PFSK-1 (cell line): ENCODE data around the gene TAF11L7.
"Not testable (repeated sequence)": the region's sequence is repeated elsewhere in the genome, so short reads cannot be mapped to it uniquely, and the experiment has no call there.

ENCODE experiments used
- FOXP2 ChIP-seq: optimal IDR thresholded peaks from 2 replicates; pipeline ENCODE3; 2011; ENCODE audit warnings: borderline replicate concordance, control low read depth, inconsistent platforms; ENCODE audit not compliant: insufficient read depth; ENCODE audit errors: extremely low read length, extremely low read depth
- POLR2AphosphoS5 ChIP-seq: IDR thresholded peaks from 2 replicates; pipeline ENCODE4 v1.6.1; 2012; ENCODE audit warnings: low read depth, mild to moderate bottlenecking, control low read depth, low read length, moderate library complexity
- SIN3A ChIP-seq: IDR thresholded peaks from 2 replicates; pipeline ENCODE4 v1.6.1; 2012; ENCODE audit warnings: mild to moderate bottlenecking, low read length, moderate library complexity, borderline replicate concordance; ENCODE audit not compliant: insufficient read depth
- TAF1 ChIP-seq: IDR thresholded peaks from 2 replicates; pipeline ENCODE4 v1.6.1; 2012; ENCODE audit warnings: low read length, control low read depth, borderline replicate concordance; ENCODE audit not compliant: insufficient read depth
- TF ChIP-seq, protein P1 (sequence below), 2 experiments: IDR thresholded peaks; 2 replicates each; pipeline versions ENCODE4 v1.6.1 to v1.8.0; 2011 to 2012; ENCODE audit warnings: low read depth in 2 of 2, low read length in 2 of 2, control low read depth in 1 of 2, inconsistent platforms in 1 of 2, mild to moderate bottlenecking in 1 of 2, moderate library complexity in 1 of 2; ENCODE audit not compliant: insufficient read depth in 1 of 2

DNA sequence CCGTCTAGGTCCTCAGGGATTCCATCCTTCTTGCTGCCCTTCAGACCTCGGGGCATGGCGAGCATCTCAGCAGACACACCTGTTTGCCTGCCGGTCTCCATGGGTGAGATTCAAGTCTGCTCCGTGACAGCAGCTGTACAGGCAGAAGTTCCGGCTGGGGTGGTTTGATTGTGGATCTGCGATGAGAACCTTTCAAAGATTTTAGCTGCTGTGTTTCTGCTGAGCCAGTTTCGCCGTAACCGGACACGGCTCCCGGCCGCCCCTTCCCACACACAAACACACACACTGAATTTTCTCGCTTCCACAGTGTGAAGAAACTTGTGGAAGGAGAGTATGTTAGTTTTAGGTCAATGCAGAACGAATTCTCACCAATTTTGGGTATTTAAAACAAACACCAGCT is 12.2 kb upstream of the TAF11L7 start, which contains the start of gene TAF11L10:
- not testable (repeated sequence) for TF ChIP-seq POLR2AphosphoS5, SIN3A, TAF1, FOXP2
- TF ChIP-seq, protein P1, sequence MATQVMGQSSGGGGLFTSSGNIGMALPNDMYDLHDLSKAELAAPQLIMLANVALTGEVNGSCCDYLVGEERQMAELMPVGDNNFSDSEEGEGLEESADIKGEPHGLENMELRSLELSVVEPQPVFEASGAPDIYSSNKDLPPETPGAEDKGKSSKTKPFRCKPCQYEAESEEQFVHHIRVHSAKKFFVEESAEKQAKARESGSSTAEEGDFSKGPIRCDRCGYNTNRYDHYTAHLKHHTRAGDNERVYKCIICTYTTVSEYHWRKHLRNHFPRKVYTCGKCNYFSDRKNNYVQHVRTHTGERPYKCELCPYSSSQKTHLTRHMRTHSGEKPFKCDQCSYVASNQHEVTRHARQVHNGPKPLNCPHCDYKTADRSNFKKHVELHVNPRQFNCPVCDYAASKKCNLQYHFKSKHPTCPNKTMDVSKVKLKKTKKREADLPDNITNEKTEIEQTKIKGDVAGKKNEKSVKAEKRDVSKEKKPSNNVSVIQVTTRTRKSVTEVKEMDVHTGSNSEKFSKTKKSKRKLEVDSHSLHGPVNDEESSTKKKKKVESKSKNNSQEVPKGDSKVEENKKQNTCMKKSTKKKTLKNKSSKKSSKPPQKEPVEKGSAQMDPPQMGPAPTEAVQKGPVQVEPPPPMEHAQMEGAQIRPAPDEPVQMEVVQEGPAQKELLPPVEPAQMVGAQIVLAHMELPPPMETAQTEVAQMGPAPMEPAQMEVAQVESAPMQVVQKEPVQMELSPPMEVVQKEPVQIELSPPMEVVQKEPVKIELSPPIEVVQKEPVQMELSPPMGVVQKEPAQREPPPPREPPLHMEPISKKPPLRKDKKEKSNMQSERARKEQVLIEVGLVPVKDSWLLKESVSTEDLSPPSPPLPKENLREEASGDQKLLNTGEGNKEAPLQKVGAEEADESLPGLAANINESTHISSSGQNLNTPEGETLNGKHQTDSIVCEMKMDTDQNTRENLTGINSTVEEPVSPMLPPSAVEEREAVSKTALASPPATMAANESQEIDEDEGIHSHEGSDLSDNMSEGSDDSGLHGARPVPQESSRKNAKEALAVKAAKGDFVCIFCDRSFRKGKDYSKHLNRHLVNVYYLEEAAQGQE (IDR thresholded peaks at IDR 0.05; ENCODE audit: insufficient read depth in 1 of 2, low read depth in 2 of 2, low read length in 2 of 2), result not testable (repeated sequence)
